T-helper 2 cell treated with Interferon-gamma antibody and Interleukin-4, amounts not matched to agents 5 μg/mL and 100 μg/mL, for 36 hours (primary cell): ENCODE measurements around the gene ADGRG2.

Source experiments
- DNase-seq: peaks from one replicate; pipeline ENCODE4 v3.0.0; 2021; ENCODE audit warnings: low spot score
- H3K27ac Mint-ChIP-seq: one replicate; pipeline ENCODE4 v1.8.0; 2021; ENCODE audit warnings: mild to moderate bottlenecking, mixed read lengths
- H3K27me3 Mint-ChIP-seq: one replicate; pipeline ENCODE4 v1.8.0; 2021; ENCODE audit warnings: low read depth, mixed read lengths
- H3K36me3 Mint-ChIP-seq: one replicate; pipeline ENCODE4 v1.8.0; 2021; ENCODE audit warnings: low read depth, mixed read lengths
- H3K4me1 Mint-ChIP-seq: one replicate; pipeline ENCODE4 v1.8.0; 2021; ENCODE audit warnings: low read depth, mixed read lengths
- H3K4me3 Mint-ChIP-seq: one replicate; pipeline ENCODE4 v1.8.0; 2022; ENCODE audit warnings: mild to moderate bottlenecking, moderate library complexity, mixed read lengths
- H3K9me3 Mint-ChIP-seq: one replicate; pipeline ENCODE4 v1.8.0; 2021; ENCODE audit warnings: mixed read lengths

Gene ADGRG2

DNA sequence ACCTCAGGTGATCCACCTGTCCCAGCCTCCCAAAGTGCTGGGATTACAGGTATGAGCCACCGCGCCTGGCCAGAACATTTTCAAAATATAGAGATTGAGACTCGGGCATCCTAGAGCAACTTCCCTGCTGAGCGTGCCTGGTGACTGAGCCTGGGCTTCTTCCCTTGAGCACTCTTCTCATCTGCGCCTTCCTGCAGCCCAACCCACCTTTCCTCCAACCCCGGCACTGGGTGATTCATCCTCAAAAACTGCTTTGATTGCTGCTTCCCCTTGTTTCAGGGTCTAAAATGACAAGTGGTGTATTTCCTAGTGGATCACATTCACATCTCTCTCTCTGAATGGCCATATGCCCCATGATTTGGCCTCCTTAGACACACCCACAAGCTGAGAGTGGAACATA lies 176.1 kb downstream of the ADGRG2 start:
- Mint-ChIP-seq H3K4me3 (no peak overlapping the region), H3K36me3 (peaks cover 6% of the 10 kb centered on the region), H3K27ac (no peak overlapping the region), H3K9me3 (no peaks in the 10 kb centered on the region), H3K4me1 (no peaks in the 10 kb centered on the region), H3K27me3 (no peaks in the 10 kb centered on the region)
- DNase-seq, result no peak

- Mint-ChIP-seq H3K27ac (no peak overlapping the region), H3K4me1 (no peaks in the 10 kb centered on the region), H3K36me3 (peaks cover 6% of the 10 kb centered on the region), H3K27me3 (no peaks in the 10 kb centered on the region), H3K9me3 (no peaks in the 10 kb centered on the region), H3K4me3 (no peak overlapping the region)
- DNase-seq, result no peak
These were observed 176.8 kb downstream of the ADGRG2 start for GRCh38 chrX:18945483-18945882.

DNA sequence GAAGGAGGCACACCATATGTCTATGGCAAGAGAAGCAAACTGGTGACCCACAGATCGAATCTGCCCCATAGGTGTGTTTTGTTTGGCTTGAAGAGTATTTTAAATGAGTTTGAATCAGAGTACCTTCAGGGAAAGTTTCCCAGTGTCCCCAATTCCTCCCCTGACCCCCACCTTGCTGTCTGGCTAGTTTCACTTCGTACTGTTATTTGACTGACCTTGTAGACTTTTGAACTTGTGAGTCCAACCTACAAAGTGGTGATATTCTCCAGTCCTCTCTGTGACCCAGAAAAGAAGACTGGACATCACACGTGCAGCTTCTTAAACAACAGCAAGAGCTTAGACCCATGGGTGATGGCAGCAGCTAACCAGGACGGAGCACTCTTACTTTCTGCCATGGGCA lies 177.8 kb downstream of the ADGRG2 start:
- Mint-ChIP-seq H3K27ac (no peak overlapping the region), H3K27me3 (no peaks in the 10 kb centered on the region), H3K36me3 (peaks cover 6% of the 10 kb centered on the region)

DNA sequence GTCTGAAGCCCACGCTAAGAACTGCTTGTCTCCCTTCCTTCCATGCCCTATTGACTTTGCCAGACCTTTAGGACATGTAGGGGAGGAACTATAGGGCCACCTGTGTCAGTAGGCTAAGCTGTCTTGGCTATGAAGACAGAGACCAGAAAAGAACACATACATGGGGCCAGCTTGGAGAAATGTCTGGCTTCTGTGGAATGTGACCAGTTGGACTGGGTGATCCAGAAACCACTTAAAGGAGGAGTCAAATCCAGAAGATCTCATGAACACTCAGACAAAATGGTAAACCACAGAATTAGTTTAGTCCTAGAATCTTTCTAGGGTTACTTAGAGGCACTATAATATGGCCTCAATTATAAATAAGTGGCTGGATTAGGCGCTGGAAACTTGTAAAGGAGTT lies 180.4 kb downstream of the ADGRG2 start:
- H3K27me3 Mint-ChIP-seq, result no peaks in the 10 kb centered on the region
- no peak for DNase-seq
- H3K4me1 Mint-ChIP-seq, result no peaks in the 10 kb centered on the region
- no peak overlapping the region for H3K27ac Mint-ChIP-seq
- H3K4me3 Mint-ChIP-seq, result no peak overlapping the region
- H3K36me3 Mint-ChIP-seq, result peaks cover 3% of the 10 kb centered on the region
- no peaks in the 10 kb centered on the region for H3K9me3 Mint-ChIP-seq

More for the DNA sequence above, 177.8 kb downstream of the ADGRG2 start:
- Mint-ChIP-seq H3K9me3 (no peaks in the 10 kb centered on the region), H3K4me3 (no peak overlapping the region), H3K4me1 (no peaks in the 10 kb centered on the region)
- no peak for DNase-seq
